HepG2 (cell line): ENCODE results near the gene TBCD. TPM values are rescaled to one million over a fixed set of nuclear protein-coding genes. Genes with fewer than 3 reads are reported as not detected.

Experiments used
- BCL6 ChIP-seq: IDR thresholded peaks from 2 replicates; pipeline ENCODE4 v1.6.1; 2016; ENCODE audit warnings: missing genetic modification reagents, missing compliant biosample characterization
- CHD4 ChIP-seq: fragments of 200-600 bp; sonication (generic); IDR thresholded peaks from 2 replicates; pipeline ENCODE4 v1.7.0; 2017; ENCODE audit warnings: mild to moderate bottlenecking, low read length, borderline replicate concordance
- DPF2 ChIP-seq: sonication (generic); formaldehyde crosslinking; IDR thresholded peaks from 2 replicates; pipeline ENCODE4 v1.4.0; 2020; ENCODE audit warnings: mild to moderate bottlenecking, low read depth, missing genetic modification reagents, borderline replicate concordance
- GABPB1 ChIP-seq: IDR thresholded peaks from 2 replicates; pipeline ENCODE4 v1.6.1; 2016; ENCODE audit warnings: mild to moderate bottlenecking, missing genetic modification reagents, moderate library complexity, missing compliant biosample characterization
- HOMEZ ChIP-seq: IDR thresholded peaks from 2 replicates; pipeline ENCODE4 v1.6.1; 2016; ENCODE audit warnings: low read depth
- ISX ChIP-seq: sonication (generic); formaldehyde crosslinking; conservative IDR thresholded peaks from 2 replicates; pipeline ENCODE4 v1.5.0; 2020; ENCODE audit warnings: missing genetic modification reagents
- JUND ChIP-seq: sonication (generic); formaldehyde crosslinking; IDR thresholded peaks from 2 replicates; pipeline ENCODE4 v1.8.0; 2022; ENCODE audit warnings: mild to moderate bottlenecking, missing genetic modification reagents
- KLF12 ChIP-seq: sonication (generic); formaldehyde crosslinking; IDR thresholded peaks from 2 replicates; pipeline ENCODE4 v1.4.0; 2020; ENCODE audit warnings: missing genetic modification reagents, borderline replicate concordance
- NBN ChIP-seq: fragments of 450-650 bp; conservative IDR thresholded peaks from 2 replicates; pipeline ENCODE4 v1.6.1; 2017
- NFYC ChIP-seq: IDR thresholded peaks from 2 replicates; pipeline ENCODE4 v1.6.1; 2016; ENCODE audit warnings: missing genetic modification reagents, missing compliant biosample characterization
- RARG ChIP-seq: sonication (generic); formaldehyde crosslinking; IDR thresholded peaks from 2 replicates; pipeline ENCODE4 v1.4.0; 2020; ENCODE audit warnings: low read depth, mild to moderate bottlenecking, missing genetic modification reagents
- ZNF337 ChIP-seq: sonication (generic); formaldehyde crosslinking; IDR thresholded peaks from 2 replicates; pipeline ENCODE4 v1.5.1; 2020; ENCODE audit warnings: missing genetic modification reagents, low read depth, mild to moderate bottlenecking, borderline replicate concordance
- ZNF570 ChIP-seq: sonication (generic); formaldehyde crosslinking; IDR thresholded peaks from 2 replicates; pipeline ENCODE4 v1.4.0; 2020; ENCODE audit warnings: mild to moderate bottlenecking, missing genetic modification reagents, borderline replicate concordance
- ZSCAN20 ChIP-seq: sonication (generic); formaldehyde crosslinking; IDR thresholded peaks from 2 replicates; pipeline ENCODE4 v1.4.0; 2020; ENCODE audit warnings: missing genetic modification reagents, mild to moderate bottlenecking, borderline replicate concordance
- ZSCAN21 ChIP-seq: sonication (generic); formaldehyde crosslinking; IDR thresholded peaks from 2 replicates; pipeline ENCODE4 v1.8.0; 2022; ENCODE audit warnings: mild to moderate bottlenecking, missing genetic modification reagents, moderate library complexity, borderline replicate concordance
- polyA plus RNA-seq, 8 experiments: library from polyadenylated mRNA; depleted of rRNA in 3 of 8; stranded (reverse) in 7 of 8; unstranded in 1 of 8; fragments of >200 nt; fragmentation: Illumina TruSeq in 4 of 8; extraction: Trizol in 4 of 8; gene quantifications; 2 replicates each; pipeline versions ENCODE4 v1.2.1 to v1.2.3, GENCODE V29; 2011 to 2016; ENCODE audit warnings: low read depth in 4 of 8, missing spikeins in 1 of 8, mixed read lengths in 1 of 8; ENCODE audit not compliant: insufficient read depth in 1 of 8
- total RNA-seq, 5 experiments: library from RNA; depleted of rRNA; stranded (reverse); fragments of >200 nt; fragmentation: Illumina TruSeq; extraction: Trizol; gene quantifications; 2 replicates each; pipeline ENCODE4 v1.2.3, GENCODE V29; 2016; ENCODE audit warnings: low read depth in 1 of 5
- TF ChIP-seq, protein P1 (sequence below): IDR thresholded peaks from 2 replicates; pipeline ENCODE4 v1.6.1; 2012; ENCODE audit warnings: low read length, improper control_type of control experiment
- TF ChIP-seq, protein P2 (sequence below): sonication (generic); formaldehyde crosslinking; IDR thresholded peaks from 2 replicates; pipeline ENCODE4 v1.5.1; 2020; ENCODE audit warnings: missing genetic modification reagents, mild to moderate bottlenecking, borderline replicate concordance
- TF ChIP-seq, protein P3 (sequence below): sonication (generic); formaldehyde crosslinking; IDR thresholded peaks from 2 replicates; pipeline ENCODE4 v1.5.0; 2020; ENCODE audit warnings: mild to moderate bottlenecking, missing genetic modification reagents, borderline replicate concordance

Gene TBCD
- total and polyA plus RNA-seq, 2 of the 13 experiments (the other 11 are each of a cell fraction or from before 2014, with no cell fraction given) = 33.9 to 54.8 TPM

DNA sequence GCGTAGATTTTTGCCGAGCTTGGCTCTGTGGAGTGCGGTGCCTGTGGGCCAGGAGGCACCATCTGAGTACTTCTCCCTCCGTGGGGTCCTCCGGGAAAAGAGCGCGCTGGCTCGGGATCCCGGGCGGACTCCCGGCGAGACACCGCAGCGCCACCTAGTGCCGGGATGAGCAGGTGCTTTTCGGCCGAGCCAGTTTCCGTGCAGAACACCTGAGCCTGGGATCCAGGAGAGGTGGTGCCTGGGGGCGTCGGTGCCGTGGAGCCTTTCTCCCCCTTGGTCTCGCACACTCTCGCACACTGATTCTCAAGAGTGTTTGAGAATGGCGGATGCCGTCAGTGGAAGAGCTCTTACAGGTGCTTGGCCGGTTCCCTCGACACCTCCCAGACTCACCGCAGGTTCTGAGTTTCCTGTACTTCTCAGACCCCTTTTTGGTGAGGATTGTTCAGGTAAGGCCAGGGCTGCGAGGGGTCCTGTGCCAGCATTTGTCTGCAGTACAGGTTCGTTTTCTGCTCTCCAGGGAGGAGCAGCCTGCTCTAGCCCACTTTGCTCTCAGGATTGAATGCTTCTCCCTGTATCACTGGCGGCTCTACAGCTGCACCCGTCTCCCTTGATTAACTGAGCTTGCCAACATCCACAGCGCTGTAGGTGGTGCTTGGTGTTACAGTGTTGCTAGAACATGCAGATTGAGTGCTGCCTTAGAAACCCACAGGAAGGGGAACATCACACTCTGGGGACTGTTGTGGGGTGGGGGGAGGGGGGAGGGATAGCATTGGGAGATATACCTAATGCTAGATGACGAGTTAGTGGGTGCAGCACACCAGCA is 23.3 kb downstream of the TBCD start (continued):
- TF ChIP-seq ZSCAN21 (no peak), NFYC (CRISPR knock-in tag) (no peak), BCL6 (no peak), DPF2 (CRISPR knock-in tag) (no peak), ZNF570 (no peak), ISX (CRISPR knock-in tag) (no peak), HOMEZ (CRISPR knock-in tag) (no peak), CHD4 (no peak), GABPB1 (CRISPR knock-in tag) (peak; percentile 37; the same call in 1 of the 2 replicates), KLF12 (CRISPR knock-in tag) (no peak), ZNF337 (CRISPR knock-in tag) (no peak), ZSCAN20 (no peak), NBN (no peak), JUND (no peak), RARG (CRISPR knock-in tag) (no peak)
- TF ChIP-seq, protein P1, sequence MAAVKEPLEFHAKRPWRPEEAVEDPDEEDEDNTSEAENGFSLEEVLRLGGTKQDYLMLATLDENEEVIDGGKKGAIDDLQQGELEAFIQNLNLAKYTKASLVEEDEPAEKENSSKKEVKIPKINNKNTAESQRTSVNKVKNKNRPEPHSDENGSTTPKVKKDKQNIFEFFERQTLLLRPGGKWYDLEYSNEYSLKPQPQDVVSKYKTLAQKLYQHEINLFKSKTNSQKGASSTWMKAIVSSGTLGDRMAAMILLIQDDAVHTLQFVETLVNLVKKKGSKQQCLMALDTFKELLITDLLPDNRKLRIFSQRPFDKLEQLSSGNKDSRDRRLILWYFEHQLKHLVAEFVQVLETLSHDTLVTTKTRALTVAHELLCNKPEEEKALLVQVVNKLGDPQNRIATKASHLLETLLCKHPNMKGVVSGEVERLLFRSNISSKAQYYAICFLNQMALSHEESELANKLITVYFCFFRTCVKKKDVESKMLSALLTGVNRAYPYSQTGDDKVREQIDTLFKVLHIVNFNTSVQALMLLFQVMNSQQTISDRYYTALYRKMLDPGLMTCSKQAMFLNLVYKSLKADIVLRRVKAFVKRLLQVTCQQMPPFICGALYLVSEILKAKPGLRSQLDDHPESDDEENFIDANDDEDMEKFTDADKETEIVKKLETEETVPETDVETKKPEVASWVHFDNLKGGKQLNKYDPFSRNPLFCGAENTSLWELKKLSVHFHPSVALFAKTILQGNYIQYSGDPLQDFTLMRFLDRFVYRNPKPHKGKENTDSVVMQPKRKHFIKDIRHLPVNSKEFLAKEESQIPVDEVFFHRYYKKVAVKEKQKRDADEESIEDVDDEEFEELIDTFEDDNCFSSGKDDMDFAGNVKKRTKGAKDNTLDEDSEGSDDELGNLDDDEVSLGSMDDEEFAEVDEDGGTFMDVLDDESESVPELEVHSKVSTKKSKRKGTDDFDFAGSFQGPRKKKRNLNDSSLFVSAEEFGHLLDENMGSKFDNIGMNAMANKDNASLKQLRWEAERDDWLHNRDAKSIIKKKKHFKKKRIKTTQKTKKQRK = no peak
- TF ChIP-seq, protein P2, sequence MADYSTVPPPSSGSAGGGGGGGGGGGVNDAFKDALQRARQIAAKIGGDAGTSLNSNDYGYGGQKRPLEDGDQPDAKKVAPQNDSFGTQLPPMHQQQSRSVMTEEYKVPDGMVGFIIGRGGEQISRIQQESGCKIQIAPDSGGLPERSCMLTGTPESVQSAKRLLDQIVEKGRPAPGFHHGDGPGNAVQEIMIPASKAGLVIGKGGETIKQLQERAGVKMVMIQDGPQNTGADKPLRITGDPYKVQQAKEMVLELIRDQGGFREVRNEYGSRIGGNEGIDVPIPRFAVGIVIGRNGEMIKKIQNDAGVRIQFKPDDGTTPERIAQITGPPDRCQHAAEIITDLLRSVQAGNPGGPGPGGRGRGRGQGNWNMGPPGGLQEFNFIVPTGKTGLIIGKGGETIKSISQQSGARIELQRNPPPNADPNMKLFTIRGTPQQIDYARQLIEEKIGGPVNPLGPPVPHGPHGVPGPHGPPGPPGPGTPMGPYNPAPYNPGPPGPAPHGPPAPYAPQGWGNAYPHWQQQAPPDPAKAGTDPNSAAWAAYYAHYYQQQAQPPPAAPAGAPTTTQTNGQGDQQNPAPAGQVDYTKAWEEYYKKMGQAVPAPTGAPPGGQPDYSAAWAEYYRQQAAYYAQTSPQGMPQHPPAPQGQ (CRISPR knock-in tag) = no peak; the same call in 1 of the 2 replicates
- TF ChIP-seq, protein P3, sequence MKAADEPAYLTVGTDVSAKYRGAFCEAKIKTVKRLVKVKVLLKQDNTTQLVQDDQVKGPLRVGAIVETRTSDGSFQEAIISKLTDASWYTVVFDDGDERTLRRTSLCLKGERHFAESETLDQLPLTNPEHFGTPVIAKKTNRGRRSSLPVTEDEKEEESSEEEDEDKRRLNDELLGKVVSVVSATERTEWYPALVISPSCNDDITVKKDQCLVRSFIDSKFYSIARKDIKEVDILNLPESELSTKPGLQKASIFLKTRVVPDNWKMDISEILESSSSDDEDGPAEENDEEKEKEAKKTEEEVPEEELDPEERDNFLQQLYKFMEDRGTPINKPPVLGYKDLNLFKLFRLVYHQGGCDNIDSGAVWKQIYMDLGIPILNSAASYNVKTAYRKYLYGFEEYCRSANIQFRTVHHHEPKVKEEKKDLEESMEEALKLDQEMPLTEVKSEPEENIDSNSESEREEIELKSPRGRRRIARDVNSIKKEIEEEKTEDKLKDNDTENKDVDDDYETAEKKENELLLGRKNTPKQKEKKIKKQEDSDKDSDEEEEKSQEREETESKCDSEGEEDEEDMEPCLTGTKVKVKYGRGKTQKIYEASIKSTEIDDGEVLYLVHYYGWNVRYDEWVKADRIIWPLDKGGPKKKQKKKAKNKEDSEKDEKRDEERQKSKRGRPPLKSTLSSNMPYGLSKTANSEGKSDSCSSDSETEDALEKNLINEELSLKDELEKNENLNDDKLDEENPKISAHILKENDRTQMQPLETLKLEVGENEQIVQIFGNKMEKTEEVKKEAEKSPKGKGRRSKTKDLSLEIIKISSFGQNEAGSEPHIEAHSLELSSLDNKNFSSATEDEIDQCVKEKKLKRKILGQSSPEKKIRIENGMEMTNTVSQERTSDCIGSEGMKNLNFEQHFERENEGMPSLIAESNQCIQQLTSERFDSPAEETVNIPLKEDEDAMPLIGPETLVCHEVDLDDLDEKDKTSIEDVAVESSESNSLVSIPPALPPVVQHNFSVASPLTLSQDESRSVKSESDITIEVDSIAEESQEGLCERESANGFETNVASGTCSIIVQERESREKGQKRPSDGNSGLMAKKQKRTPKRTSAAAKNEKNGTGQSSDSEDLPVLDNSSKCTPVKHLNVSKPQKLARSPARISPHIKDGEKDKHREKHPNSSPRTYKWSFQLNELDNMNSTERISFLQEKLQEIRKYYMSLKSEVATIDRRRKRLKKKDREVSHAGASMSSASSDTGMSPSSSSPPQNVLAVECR = no peak
